Mesothelial cell of epicardium (in vitro differentiated cells): Measurements from ENCODE around the gene FOXN3. TPM values are rescaled to one million over a fixed set of nuclear protein-coding genes. Genes with fewer than 3 reads are reported as not detected.
A peak's percentile ranks its signal among the peaks of the same experiment; 100 is the strongest.

Experiments
- DNase-seq, 2 experiments: peaks; one replicate each; pipeline ENCODE4 v3.0.0; 2021; ENCODE audit warnings: low spot score in 2 of 2; ENCODE audit not compliant: unreplicated experiment in 2 of 2
- H3K27ac Mint-ChIP-seq: 2 replicates; pipeline ENCODE4 v1.8.0; 2021; ENCODE audit warnings: mixed read lengths
- H3K27me3 Mint-ChIP-seq: 2 replicates; pipeline ENCODE4 v1.8.0; 2021; ENCODE audit warnings: low read depth, mixed read lengths
- H3K36me3 Mint-ChIP-seq: 2 replicates; pipeline ENCODE4 v1.8.0; 2021; ENCODE audit warnings: mixed read lengths
- H3K4me1 Mint-ChIP-seq: 2 replicates; pipeline ENCODE4 v1.8.0; 2021; ENCODE audit warnings: mixed read lengths
- H3K4me3 Mint-ChIP-seq: 2 replicates; pipeline ENCODE4 v1.8.0; 2021; ENCODE audit warnings: mild to moderate bottlenecking, moderate library complexity, mixed read lengths
- H3K9me3 Mint-ChIP-seq: 2 replicates; pipeline ENCODE4 v1.8.0; 2021; ENCODE audit warnings: mixed read lengths
- CTCF ChIP-seq: fragments of 200-600 bp; sonication (generic); IDR thresholded peaks from one replicate; pipeline ENCODE4 v1.5.0; 2021; ENCODE audit warnings: antibody characterized with exemption; ENCODE audit not compliant: unreplicated experiment
- total RNA-seq: library from RNA; stranded (reverse); gene quantifications from 3 replicates; pipeline ENCODE4 v1.2.1, GENCODE V29; 2021

The FOXN3 gene
- total RNA-seq, 1 donor from 2014 or later: 124 TPM

- H3K27ac Mint-ChIP-seq: peak overlapping the region; percentile 43
- DNase-seq: no peak
- peaks cover 4% of the 10 kb centered on the region for H3K9me3 Mint-ChIP-seq
- H3K4me1 Mint-ChIP-seq: peaks cover 22% of the 10 kb centered on the region
- TF ChIP-seq CTCF: no peak
- no peak overlapping the region for H3K4me3 Mint-ChIP-seq
- no peaks in the 10 kb centered on the region for H3K27me3 Mint-ChIP-seq
- H3K36me3 Mint-ChIP-seq: peaks cover 5% of the 10 kb centered on the region
Observed at GRCh38 chr14:89370381-89370780, 46.7 kb downstream of the FOXN3 start.

- peaks cover 4% of the 10 kb centered on the region for H3K9me3 Mint-ChIP-seq
- H3K4me1 Mint-ChIP-seq: peaks cover 26% of the 10 kb centered on the region
- no peak overlapping the region for H3K4me3 Mint-ChIP-seq
- no peaks in the 10 kb centered on the region for H3K27me3 Mint-ChIP-seq
- no peak for TF ChIP-seq CTCF
- DNase-seq: no peak
- H3K36me3 Mint-ChIP-seq: peaks cover 8% of the 10 kb centered on the region
- no peak overlapping the region for H3K27ac Mint-ChIP-seq
Observed at GRCh38 chr14:89369656-89370055, 47.4 kb downstream of the FOXN3 start.

- Mint-ChIP-seq H3K9me3 (peaks cover 3% of the 10 kb centered on the region), H3K4me1 (peaks cover 26% of the 10 kb centered on the region), H3K27ac (no peak overlapping the region), H3K36me3 (peaks cover 9% of the 10 kb centered on the region), H3K4me3 (no peak overlapping the region), H3K27me3 (no peaks in the 10 kb centered on the region)
- no peak for DNase-seq
- TF ChIP-seq CTCF: no peak
Observed at GRCh38 chr14:89368490-89369477, 48.2 kb downstream of the FOXN3 start.

GRCh38 chr14:89367779-89368120 lies 49.3 kb downstream of the FOXN3 start:
- no peak for TF ChIP-seq CTCF
- Mint-ChIP-seq H3K4me3 (no peak overlapping the region), H3K27ac (no peak overlapping the region), H3K9me3 (peaks cover 6% of the 10 kb centered on the region), H3K27me3 (no peaks in the 10 kb centered on the region), H3K36me3 (peaks cover 16% of the 10 kb centered on the region), H3K4me1 (peaks cover 26% of the 10 kb centered on the region)
- DNase-seq: peak in 1 of 2 experiments; percentile 10

GRCh38 chr14:89366864-89367778 lies 49.9 kb downstream of the FOXN3 start:
- H3K36me3 Mint-ChIP-seq: peaks cover 16% of the 10 kb centered on the region
- peaks cover 6% of the 10 kb centered on the region for H3K9me3 Mint-ChIP-seq
- peaks cover 26% of the 10 kb centered on the region for H3K4me1 Mint-ChIP-seq
- H3K27ac Mint-ChIP-seq: peak overlapping the region; percentile 67
- H3K27me3 Mint-ChIP-seq: no peaks in the 10 kb centered on the region
- DNase-seq: peak in 1 of 2 experiments; percentile 20
- no peak overlapping the region for H3K4me3 Mint-ChIP-seq
- TF ChIP-seq CTCF: no peak
